Mucosa of descending colon (tissue), 3 donors: ENCODE measurements around the gene NOC2L. TPM values are rescaled to one million over a fixed set of nuclear protein-coding genes. Genes with fewer than 3 reads are reported as not detected.
A peak's percentile ranks its signal among the peaks of the same experiment; 100 is the strongest.

Experiments used
- ATAC-seq: fragments of 200-7000 bp; cut with Tn5 transposase; one replicate; pipeline ENCODE4 v1.9.1; 2020; ENCODE audit warnings: mild to moderate bottlenecking, moderate library complexity
- DNase-seq, 3 donors: peaks; one replicate each; pipeline ENCODE4 v3.0.0-alpha.2; 2020
- H3K36me3 ChIP-seq: fragments of 200-600 bp; one replicate; pipeline ENCODE4 v1.8.0; 2021; ENCODE audit warnings: low read depth, mild to moderate bottlenecking
- H3K4me1 ChIP-seq: fragments of 200-600 bp; one replicate; pipeline ENCODE4 v1.8.0; 2021; ENCODE audit warnings: low read depth, mild to moderate bottlenecking
- H3K4me3 ChIP-seq: fragments of 200-600 bp; one replicate; pipeline ENCODE4 v1.8.0; 2021; ENCODE audit warnings: mild to moderate bottlenecking
- H3K9me3 ChIP-seq: fragments of 200-600 bp; one replicate; pipeline ENCODE4 v1.8.0; 2021; ENCODE audit warnings: mild to moderate bottlenecking
- CTCF ChIP-seq: fragments of 200-600 bp; IDR thresholded peaks from one replicate; pipeline ENCODE4 v1.8.0; 2022; ENCODE audit warnings: antibody characterized with exemption, mild to moderate bottlenecking
- intact Hi-C, 2 donors: fragments of 100-400 bp; cut with DNase I in 1 of 2; cut with micrococcal nuclease in 1 of 2; formaldehyde crosslinking; loops; one replicate each; pipeline versions ENCODE4 v1.11.0 to v1.11.1; 2022; cut with DNase I, micrococcal nuclease
- total RNA-seq, 3 donors: library from RNA; stranded (reverse); fragmentation: NEBNext Ultra II Directional in 2 of 3; extraction: Animal tissue kit (Norgen Biotek cat#: 25700) in 2 of 3; gene quantifications; one replicate each; pipeline versions ENCODE4 v1.2.1 to v1.2.4, GENCODE V29; 2021 to 2023
- donor health status: DM: no; HTN: no; CAD: no; lungs with moderate emphysema.
- donor health status: DM: no; HTN: no; CAD: no.
- donor health status: DM: no; HTN: yes; CAD: no.

The NOC2L gene
- total RNA-seq, 3 donors from 2014 or later: 47.3 to 56.2 (median 54.6) TPM

GRCh38 chr1:970242-970972 is 11.4 kb upstream of the NOC2L start:
- Histone ChIP-seq H3K36me3 (no peaks in the 10 kb centered on the region), H3K4me1 (peaks cover 14% of the 10 kb centered on the region), H3K4me3 (no peak overlapping the region), H3K9me3 (no peaks in the 10 kb centered on the region)
- DNase-seq (no peak), ATAC-seq (no peak)
- intact Hi-C loops: no loop called here
- no peak for TF ChIP-seq CTCF

GRCh38 chr1:969260-969855 is 10.3 kb upstream of the NOC2L start:
- intact Hi-C loops: no loop called here
- no peaks in the 10 kb centered on the region for H3K36me3 ChIP-seq
- ATAC-seq (no peak), DNase-seq (no peak)
- peaks cover 14% of the 10 kb centered on the region for H3K4me1 ChIP-seq
- H3K9me3 ChIP-seq: no peaks in the 10 kb centered on the region
- H3K4me3 ChIP-seq: no peak overlapping the region
- TF ChIP-seq CTCF: no peak

- H3K4me1 ChIP-seq: peaks cover 14% of the 10 kb centered on the region
- no peaks in the 10 kb centered on the region for H3K9me3 ChIP-seq
- TF ChIP-seq CTCF: no peak
- DNase-seq: peak in 1 of 3 donors; percentile 30
- H3K4me3 ChIP-seq: no peak overlapping the region
- intact Hi-C loops: no loop called here
- H3K36me3 ChIP-seq: no peaks in the 10 kb centered on the region
- ATAC-seq: no peak
Observed at GRCh38 chr1:967466-968343, 8.6 kb upstream of the NOC2L start.

GRCh38 chr1:966704-967300 is 7.7 kb upstream of the NOC2L start:
- Histone ChIP-seq H3K4me1 (peaks cover 14% of the 10 kb centered on the region), H3K4me3 (peak overlapping the region; percentile 30), H3K9me3 (no peaks in the 10 kb centered on the region), H3K36me3 (no peaks in the 10 kb centered on the region)
- TF ChIP-seq CTCF: no peak
- intact Hi-C loops: no loop called here
- DNase-seq: peak; percentile 82 to 89 (median 85)
- ATAC-seq: peak; percentile 90

GRCh38 chr1:966135-966703 is 7.2 kb upstream of the NOC2L start, which contains the start of gene PLEKHN1:
Gene PLEKHN1 (plus strand): TSS chr1:966482. CDS start chr1:966532, 50 bp downstream.
- no peak for TF ChIP-seq CTCF
- intact Hi-C loops: no loop called here
- DNase-seq (peak in 2 of 3 donors; percentile 40 to 61), ATAC-seq (peak; percentile 83)
- no peaks in the 10 kb centered on the region for H3K9me3 ChIP-seq
- H3K4me1 ChIP-seq: peaks cover 17% of the 10 kb centered on the region
- H3K36me3 ChIP-seq: no peaks in the 10 kb centered on the region
- H3K4me3 ChIP-seq: peak within 1 kb of the TSS; percentile 30
